Muscle of leg (tissue), 11 donors: ENCODE measurements around the gene ITPR3. TPM values are rescaled to one million over a fixed set of nuclear protein-coding genes. Genes with fewer than 3 reads are reported as not detected.

ENCODE experiments used
- DNase-seq: peaks from one replicate; pipeline ENCODE4 v3.0.0; 2013
- H3K27ac ChIP-seq: one replicate; pipeline ENCODE4 v1.5.1; 2013; ENCODE audit warnings: mild to moderate bottlenecking, low read length, control low read depth
- H3K27me3 ChIP-seq: one replicate; pipeline ENCODE4 v1.6.1; 2013; ENCODE audit warnings: low read length; ENCODE audit not compliant: control insufficient read depth, insufficient read depth
- H3K36me3 ChIP-seq: one replicate; pipeline ENCODE4 v1.6.1; 2013; ENCODE audit warnings: low read length; ENCODE audit not compliant: control insufficient read depth, insufficient read depth
- H3K4me1 ChIP-seq: one replicate; pipeline ENCODE4 v1.6.1; 2013; ENCODE audit warnings: low read length; ENCODE audit not compliant: control insufficient read depth, insufficient read depth
- H3K4me3 ChIP-seq: one replicate; pipeline ENCODE4 v1.5.1; 2013; ENCODE audit warnings: low read length, control low read depth
- H3K9me3 ChIP-seq: replicated peaks from 2 replicates; pipeline ENCODE4 v1.6.1; 2013; ENCODE audit warnings: low read depth, low read length; ENCODE audit not compliant: control insufficient read depth
- WGBS: methylation state at CpG from one replicate; pipeline ENCODE4 v1.1.5; 2013; ENCODE audit warnings: missing lambda C conversion rate; ENCODE audit not compliant: insufficient coverage; 5-methylcytosine and 5-hydroxymethylcytosine counted together
- polyA plus RNA-seq, 8 donors: library from polyadenylated mRNA; unstranded; fragments of 120-200 nt; gene quantifications; one replicate each; pipeline versions ENCODE4 v1.2.1 to v1.2.3, GENCODE V29; 2013; ENCODE audit warnings: inconsistent platforms in 1 of 8, low replicate concordance in 1 of 8; ENCODE audit not compliant: insufficient read length in 8 of 8, insufficient read depth in 1 of 8
- total RNA-seq: library from RNA; stranded (reverse); fragments of 120-200 nt; gene quantifications from one replicate; pipeline ENCODE4 v1.2.4, GENCODE V29; 2013

ITPR3 gene
- total and polyA plus RNA-seq, 9 donors: 4.1 to 15.9 (median 9.2) TPM

- H3K9me3 ChIP-seq: no peaks in the 10 kb centered on the region
- H3K4me1 ChIP-seq: peaks cover 39% of the 10 kb centered on the region
- H3K4me3 ChIP-seq: no peak overlapping the region
- no peak for DNase-seq
- H3K36me3 ChIP-seq: peaks cover 38% of the 10 kb centered on the region
- H3K27me3 ChIP-seq: no peaks in the 10 kb centered on the region
- H3K27ac ChIP-seq: no peak overlapping the region
- WGBS: 87% methylated on average over 11 of the region's 12 CpGs
Measured at GRCh38 chr6:33689148-33689494, 68.0 kb downstream of the ITPR3 start.

GRCh38 chr6:33689879-33690278 is 68.8 kb downstream of the ITPR3 start:
- Histone ChIP-seq H3K4me1 (peaks cover 47% of the 10 kb centered on the region), H3K27me3 (no peaks in the 10 kb centered on the region), H3K9me3 (no peaks in the 10 kb centered on the region), H3K4me3 (no peak overlapping the region), H3K36me3 (peaks cover 39% of the 10 kb centered on the region), H3K27ac (no peak overlapping the region)
- 89% methylated on average over 10 of the region's 10 CpGs for whole genome bisulfite sequencing
- DNase-seq: no peak

GRCh38 chr6:33690766-33691165 is 69.6 kb downstream of the ITPR3 start:
- Histone ChIP-seq H3K27ac (no peak overlapping the region), H3K27me3 (no peaks in the 10 kb centered on the region), H3K9me3 (no peaks in the 10 kb centered on the region), H3K4me1 (peaks cover 56% of the 10 kb centered on the region), H3K4me3 (no peak overlapping the region), H3K36me3 (peaks cover 47% of the 10 kb centered on the region)
- no peak for DNase-seq
- WGBS: 86% methylated on average over 8 of the region's 13 CpGs

GRCh38 chr6:33691456-33692077 is 70.4 kb downstream of the ITPR3 start:
- WGBS: 90% methylated on average over 13 of the region's 15 CpGs
- DNase-seq: no peak
- Histone ChIP-seq H3K27me3 (no peaks in the 10 kb centered on the region), H3K4me1 (peaks cover 64% of the 10 kb centered on the region), H3K36me3 (peaks cover 48% of the 10 kb centered on the region), H3K9me3 (no peaks in the 10 kb centered on the region), H3K4me3 (no peak overlapping the region), H3K27ac (peak overlapping the region; percentile 90)

GRCh38 chr6:33692078-33692759 is 71.1 kb downstream of the ITPR3 start:
- peaks cover 70% of the 10 kb centered on the region for H3K4me1 ChIP-seq
- H3K27ac ChIP-seq: peak overlapping the region; percentile 90
- DNase-seq: no peak
- H3K9me3 ChIP-seq: no peaks in the 10 kb centered on the region
- no peak overlapping the region for H3K4me3 ChIP-seq
- peaks cover 54% of the 10 kb centered on the region for H3K36me3 ChIP-seq
- whole genome bisulfite sequencing: 78% methylated on average over 8 of the region's 12 CpGs
- H3K27me3 ChIP-seq: no peaks in the 10 kb centered on the region

GRCh38 chr6:33692760-33693158 is 71.6 kb downstream of the ITPR3 start:
- Histone ChIP-seq H3K4me3 (no peak overlapping the region), H3K27ac (peak overlapping the region; percentile 90), H3K36me3 (peaks cover 59% of the 10 kb centered on the region), H3K9me3 (no peaks in the 10 kb centered on the region), H3K4me1 (peaks cover 76% of the 10 kb centered on the region), H3K27me3 (no peaks in the 10 kb centered on the region)
- 69% methylated on average over 9 of the region's 10 CpGs for WGBS
- peak; percentile 51 for DNase-seq

GRCh38 chr6:33693186-33694105 is 72.3 kb downstream of the ITPR3 start:
- no peaks in the 10 kb centered on the region for H3K27me3 ChIP-seq
- 42% methylated on average over 25 of the region's 28 CpGs for WGBS
- DNase-seq: peak; percentile 62
- H3K36me3 ChIP-seq: peaks cover 66% of the 10 kb centered on the region
- no peaks in the 10 kb centered on the region for H3K9me3 ChIP-seq
- H3K4me3 ChIP-seq: no peak overlapping the region
- peaks cover 79% of the 10 kb centered on the region for H3K4me1 ChIP-seq
- H3K27ac ChIP-seq: peak overlapping the region; percentile 90

- H3K4me3 ChIP-seq: no peak overlapping the region
- peaks cover 65% of the 10 kb centered on the region for H3K36me3 ChIP-seq
- H3K27ac ChIP-seq: peak overlapping the region; percentile 90
- 57% methylated on average over 3 of the region's 19 CpGs for WGBS
- H3K27me3 ChIP-seq: no peaks in the 10 kb centered on the region
- H3K4me1 ChIP-seq: peaks cover 79% of the 10 kb centered on the region
- DNase-seq: peak; percentile 70
- H3K9me3 ChIP-seq: no peaks in the 10 kb centered on the region
Measured at GRCh38 chr6:33694401-33694931, 73.3 kb downstream of the ITPR3 start.

GRCh38 chr6:33694977-33695376 is 73.9 kb downstream of the ITPR3 start:
- Histone ChIP-seq H3K27ac (peak overlapping the region; percentile 90), H3K4me3 (no peak overlapping the region), H3K36me3 (peaks cover 64% of the 10 kb centered on the region), H3K27me3 (no peaks in the 10 kb centered on the region), H3K4me1 (peaks cover 79% of the 10 kb centered on the region), H3K9me3 (no peaks in the 10 kb centered on the region)
- no peak for DNase-seq
- 88% methylated on average over 4 of the region's 5 CpGs for WGBS

- 57% methylated on average over 13 of the region's 16 CpGs for WGBS
- no peak for DNase-seq
- no peak overlapping the region for H3K4me3 ChIP-seq
- peaks cover 63% of the 10 kb centered on the region for H3K36me3 ChIP-seq
- no peaks in the 10 kb centered on the region for H3K9me3 ChIP-seq
- H3K4me1 ChIP-seq: peaks cover 78% of the 10 kb centered on the region
- H3K27ac ChIP-seq: peak overlapping the region; percentile 90
- no peaks in the 10 kb centered on the region for H3K27me3 ChIP-seq
Measured at GRCh38 chr6:33695451-33695887, 74.3 kb downstream of the ITPR3 start.
